Measurements from ENCODE around the gene RAB8A. TPM values are rescaled to one million over a fixed set of nuclear protein-coding genes. Genes with fewer than 3 reads are reported as not detected.

Gene RAB8A
- polyA plus RNA-seq, 3 donors, result 109 to 124 (median 114) TPM

DNA sequence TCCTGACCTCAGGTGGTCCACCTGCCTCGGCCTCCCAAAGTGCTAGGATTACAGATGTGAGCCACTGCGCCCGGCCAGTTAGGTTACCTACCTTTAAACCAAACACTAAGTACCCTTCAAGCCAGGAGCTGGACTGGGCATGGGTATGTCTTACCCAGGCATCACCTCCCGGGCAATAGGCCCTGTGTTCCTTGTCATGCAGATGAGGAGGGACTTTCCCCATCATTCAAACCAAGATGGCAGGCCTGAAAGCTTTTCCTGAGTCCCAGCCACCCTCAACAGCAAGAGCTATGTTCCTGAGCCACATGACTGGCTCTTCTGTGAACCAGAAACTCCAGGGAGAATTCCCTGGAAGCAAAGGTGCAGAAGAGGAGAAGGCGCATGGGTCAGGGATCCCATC lies 9.5 kb downstream of the RAB8A start:
- Histone ChIP-seq H3K9ac (ENCODE audit: insufficient read depth, low read length, poor library complexity, severe bottlenecking) (no peak overlapping the region), H3K27me3 (ENCODE audit: control insufficient read depth in 2 of 2, insufficient read depth in 2 of 2, low read length in 2 of 2) (no peaks in the 10 kb centered on the region), H4K20me1 (ENCODE audit: insufficient read depth, low read length) (peaks cover 38% of the 10 kb centered on the region), H2AFZ (ENCODE audit: insufficient read depth, low read depth, low read length, poor library complexity, severe bottlenecking) (no peak overlapping the region), H3K4me3 (replicated peaks in 1 of 3; ENCODE audit: low read depth in 2 of 3, low read length in 3 of 3) (no peak overlapping the region), H3K27ac (ENCODE audit: low read depth in 1 of 2, low read length in 2 of 2) (peak overlapping the region; percentile 1 to 89), H3K4me1 (ENCODE audit: control insufficient read depth in 1 of 2, insufficient read depth in 2 of 2, low read length in 2 of 2) (peaks cover 45 to 46% of the 10 kb centered on the region in 2 donors), H3K79me2 (ENCODE audit: insufficient read depth, low read length) (peaks cover 81% of the 10 kb centered on the region), H3K36me3 (replicated peaks in 1 of 2; ENCODE audit: control insufficient read depth in 1 of 2, insufficient read depth in 2 of 2, low read length in 2 of 2) (peaks cover 55 to 58% of the 10 kb centered on the region in 2 donors), H3K9me3 (replicated peaks in 1 of 2; ENCODE audit: control insufficient read depth in 1 of 2, insufficient read depth in 1 of 2, low read length in 2 of 2) (no peaks in the 10 kb centered on the region), H3K4me2 (replicated peaks; ENCODE audit: extremely low read depth, low read length, poor library complexity, severe bottlenecking) (no peak overlapping the region)
- H3K9me3 Mint-ChIP-seq, result no peaks in the 10 kb centered on the region
- peaks cover 43% of the 10 kb centered on the region for H3K4me1 Mint-ChIP-seq
- H3K27me3 Mint-ChIP-seq (ENCODE audit: low read depth in 3 of 3), result peaks cover 0 to 5% (median 2%) of the 10 kb centered on the region in 3 donors
- peaks cover 49 to 87% of the 10 kb centered on the region in 2 donors for H3K36me3 Mint-ChIP-seq
- intact Hi-C loops (cut with micrococcal nuclease), result no loop called here
- peak overlapping the region in 5 of 7 donors; percentile 13 to 98 (median 96) for H3K27ac Mint-ChIP-seq
- no peak for DNase-seq
- 88% methylated on average over 4 of the region's 5 CpGs for WGBS (ENCODE audit: insufficient coverage)
- no peak for TF ChIP-seq CTCF (IDR thresholded peaks at IDR 0.05)
- H3K4me3 Mint-ChIP-seq, result no peak overlapping the region

DNA sequence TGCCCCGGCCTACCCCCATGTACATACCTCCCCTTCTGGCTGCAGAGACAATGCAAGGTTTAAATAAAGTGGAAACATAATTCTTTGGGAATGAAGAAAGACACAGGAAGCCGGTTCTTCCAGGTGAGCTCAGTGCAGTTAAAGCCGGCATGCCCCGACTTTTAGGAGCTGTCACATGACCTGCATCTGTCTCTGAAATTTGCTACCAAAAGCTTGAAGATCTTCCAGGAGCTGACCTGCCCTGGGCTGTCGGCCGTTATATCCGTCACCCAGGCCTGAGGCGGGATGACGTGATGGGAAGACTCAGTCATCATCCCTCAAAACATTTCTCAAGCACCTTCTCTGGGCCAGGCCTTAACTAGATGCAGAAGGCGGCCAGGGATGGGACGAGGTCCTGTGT lies 10.3 kb downstream of the RAB8A start:
- no peak overlapping the region for H3K4me3 Mint-ChIP-seq

More for the DNA sequence above, 10.3 kb downstream of the RAB8A start:
- peaks cover 81% of the 10 kb centered on the region for H3K79me2 ChIP-seq (ENCODE audit: insufficient read depth, low read length)
- no peak for TF ChIP-seq CTCF (IDR thresholded peaks at IDR 0.05)
- H3K27me3 Mint-ChIP-seq (ENCODE audit: low read depth in 3 of 3), result peaks cover 0 to 5% (median 2%) of the 10 kb centered on the region in 3 donors
- H4K20me1 ChIP-seq (ENCODE audit: insufficient read depth, low read length), result peaks cover 41% of the 10 kb centered on the region
- no peak overlapping the region for H3K4me3 ChIP-seq (replicated peaks in 1 of 3; ENCODE audit: low read depth in 2 of 3, low read length in 3 of 3)
- H2AFZ ChIP-seq (ENCODE audit: insufficient read depth, low read depth, low read length, poor library complexity, severe bottlenecking), result no peak overlapping the region
- H3K9me3 ChIP-seq (replicated peaks in 1 of 2; ENCODE audit: control insufficient read depth in 1 of 2, insufficient read depth in 1 of 2, low read length in 2 of 2), result no peaks in the 10 kb centered on the region
- H3K4me2 ChIP-seq (replicated peaks; ENCODE audit: extremely low read depth, low read length, poor library complexity, severe bottlenecking), result no peak overlapping the region
- H3K4me1 Mint-ChIP-seq, result peaks cover 36% of the 10 kb centered on the region
- no peak for DNase-seq
- peaks cover 57 to 88% of the 10 kb centered on the region in 2 donors for H3K36me3 Mint-ChIP-seq
- intact Hi-C loops (cut with micrococcal nuclease), result no loop called here
- peaks cover 37% of the 10 kb centered on the region in 2 donors for H3K4me1 ChIP-seq (ENCODE audit: control insufficient read depth in 1 of 2, insufficient read depth in 2 of 2, low read length in 2 of 2)
- peak overlapping the region in 1 of 2 donors; percentile 89 for H3K27ac ChIP-seq (ENCODE audit: low read depth in 1 of 2, low read length in 2 of 2)
- peaks cover 59 to 63% of the 10 kb centered on the region in 2 donors for H3K36me3 ChIP-seq (replicated peaks in 1 of 2; ENCODE audit: control insufficient read depth in 1 of 2, insufficient read depth in 2 of 2, low read length in 2 of 2)
- H3K27me3 ChIP-seq (ENCODE audit: control insufficient read depth in 2 of 2, insufficient read depth in 2 of 2, low read length in 2 of 2), result no peaks in the 10 kb centered on the region
- peak overlapping the region in 2 of 7 donors; percentile 65 to 96 for H3K27ac Mint-ChIP-seq
- H3K9me3 Mint-ChIP-seq, result no peaks in the 10 kb centered on the region
- H3K9ac ChIP-seq (ENCODE audit: insufficient read depth, low read length, poor library complexity, severe bottlenecking), result no peak overlapping the region
- WGBS (ENCODE audit: insufficient coverage), result 93% methylated on average over 8 of the region's 11 CpGs
